ENCODE results near the gene FBXO10.
"Not testable (repeated sequence)": the region's sequence is repeated elsewhere in the genome, so short reads cannot be mapped to it uniquely, and the experiment has no call there.

Gene FBXO10

DNA sequence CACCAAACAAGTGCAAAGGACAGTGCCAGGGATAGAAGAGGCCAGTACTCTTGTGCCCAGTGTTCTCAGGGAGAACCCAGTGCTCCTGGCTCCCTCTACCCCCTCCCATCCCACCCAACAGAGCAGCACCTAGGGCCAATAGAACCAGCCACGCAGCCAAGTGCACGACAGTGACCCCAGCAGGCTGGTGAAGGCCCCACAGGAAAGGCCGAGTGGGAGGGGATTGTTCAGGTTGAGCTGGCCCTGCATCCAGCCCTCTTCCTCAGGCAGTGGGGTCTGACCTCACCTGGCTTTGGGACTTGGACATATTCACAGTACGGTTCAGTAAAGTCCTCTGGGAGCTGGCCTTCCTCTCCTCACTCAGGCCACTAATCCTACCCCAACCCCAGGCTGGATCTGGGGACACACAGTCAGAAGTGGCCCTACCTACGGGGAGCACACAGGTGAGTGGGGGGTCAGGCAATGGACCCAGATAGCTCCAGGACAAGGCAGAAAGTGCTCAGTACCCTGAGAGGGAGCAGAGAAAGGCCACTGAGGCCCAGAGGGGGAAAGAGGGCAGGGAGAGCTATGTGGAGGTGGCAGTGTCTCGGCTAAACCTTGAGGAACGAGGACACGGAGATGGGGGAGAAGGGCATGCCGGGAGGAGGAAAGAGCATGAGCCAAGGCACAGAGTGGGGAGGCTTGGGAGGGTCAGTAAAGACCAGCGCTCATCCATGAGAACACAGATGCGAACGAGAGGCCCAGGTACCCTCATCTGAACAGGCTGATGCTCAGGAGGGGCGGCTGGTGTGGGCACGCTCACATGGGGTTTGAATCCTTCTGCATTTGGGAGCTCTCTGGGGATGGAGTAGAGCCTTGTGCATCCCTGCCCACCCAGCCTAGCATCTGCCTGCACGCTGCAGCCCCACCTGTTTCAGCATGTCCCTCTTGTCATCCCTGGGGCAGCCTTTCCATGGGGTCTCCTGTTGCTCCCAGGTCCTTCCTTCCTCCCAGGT is 64.9 kb downstream of the FBXO10 start:
- no peak for DNase-seq

- not testable (repeated sequence) for DNase-seq
Measured at GRCh38 chr9:37510053-37510452, 66.1 kb downstream of the FBXO10 start.

DNA sequence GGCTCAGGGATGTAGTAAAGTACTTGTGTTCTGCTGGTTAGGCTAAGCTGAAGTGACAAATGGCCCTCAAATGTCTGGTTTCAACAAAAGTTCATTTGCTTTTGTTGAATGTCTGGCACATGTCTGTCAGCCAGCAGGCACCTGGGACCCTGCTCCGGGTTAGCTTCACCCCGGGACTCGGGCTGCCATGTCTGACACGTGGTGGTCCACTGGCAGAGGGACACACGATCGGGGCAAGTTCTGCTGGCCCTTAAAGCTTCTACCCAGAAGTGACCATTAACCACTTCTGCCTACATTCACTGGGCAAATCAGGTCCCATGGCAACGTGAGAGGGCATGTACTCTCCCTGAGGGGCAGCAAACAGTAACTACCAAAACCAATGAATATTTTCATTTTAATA is 66.6 kb downstream of the FBXO10 start:
- no peak for DNase-seq

- DNase-seq: no peak
Measured at GRCh38 chr9:37508834-37509206, 67.4 kb downstream of the FBXO10 start.

DNA sequence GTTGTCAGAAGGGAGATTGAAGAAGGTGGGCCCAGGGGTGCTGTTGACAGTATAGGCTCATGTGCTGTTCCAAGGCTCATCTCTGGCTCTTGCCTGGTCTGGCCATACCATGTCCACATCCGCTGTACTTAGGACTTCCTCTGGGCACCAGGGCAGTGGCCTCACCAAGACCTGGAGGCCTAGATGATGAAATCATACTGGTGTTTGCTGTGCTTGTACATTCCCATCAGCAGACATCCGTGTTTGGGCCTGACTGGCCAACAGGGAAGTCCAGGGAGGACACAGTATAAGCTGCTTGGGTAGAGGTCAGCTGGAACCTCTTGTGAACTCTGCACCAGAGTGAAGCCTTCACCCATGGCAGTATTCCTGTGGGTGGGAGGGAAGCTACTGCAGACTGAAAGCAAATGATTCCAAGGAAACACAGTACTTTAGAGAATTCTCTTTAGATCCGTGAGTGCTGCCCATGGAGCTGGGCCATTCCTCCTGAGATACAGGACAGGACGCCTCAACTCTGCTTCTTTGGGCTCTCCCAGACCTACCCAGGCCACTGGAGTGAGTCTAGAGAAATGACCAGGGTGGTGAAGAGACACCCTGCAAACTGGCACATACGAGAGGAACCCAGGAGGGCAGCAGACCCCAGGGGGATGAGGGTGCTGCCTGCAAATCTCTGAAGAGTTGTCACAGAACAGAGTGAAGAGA is 67.9 kb downstream of the FBXO10 start:
- DNase-seq: no peak

GRCh38 chr9:37507566-37508134 is 68.5 kb downstream of the FBXO10 start:
- DNase-seq: no peak

GRCh38 chr9:37504605-37505004 is 71.6 kb downstream of the FBXO10 start:
- no peak for DNase-seq

DNA sequence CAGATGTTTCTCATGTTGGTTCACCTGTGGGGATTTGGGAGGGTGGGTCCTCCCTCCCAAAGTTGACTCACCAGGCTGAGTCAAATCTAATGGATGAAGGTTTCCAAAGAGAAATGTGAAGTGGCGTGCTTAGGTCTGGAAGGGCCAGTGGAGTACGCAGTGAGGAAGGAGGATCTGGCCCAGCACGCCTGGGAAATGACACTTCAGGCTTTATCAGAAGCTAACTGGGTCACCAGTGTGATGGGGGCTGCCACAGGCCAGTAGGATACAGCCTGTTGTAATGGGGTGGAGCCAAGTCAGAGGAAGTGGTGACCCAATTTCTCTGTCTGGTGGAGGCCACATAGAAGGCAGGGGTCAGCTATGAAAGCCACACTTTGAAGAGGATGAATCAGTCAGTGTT is 72.4 kb downstream of the FBXO10 start:
- DNase-seq: no peak

- no peak for DNase-seq
Measured at GRCh38 chr9:37501957-37502596, 74.1 kb downstream of the FBXO10 start.

DNA sequence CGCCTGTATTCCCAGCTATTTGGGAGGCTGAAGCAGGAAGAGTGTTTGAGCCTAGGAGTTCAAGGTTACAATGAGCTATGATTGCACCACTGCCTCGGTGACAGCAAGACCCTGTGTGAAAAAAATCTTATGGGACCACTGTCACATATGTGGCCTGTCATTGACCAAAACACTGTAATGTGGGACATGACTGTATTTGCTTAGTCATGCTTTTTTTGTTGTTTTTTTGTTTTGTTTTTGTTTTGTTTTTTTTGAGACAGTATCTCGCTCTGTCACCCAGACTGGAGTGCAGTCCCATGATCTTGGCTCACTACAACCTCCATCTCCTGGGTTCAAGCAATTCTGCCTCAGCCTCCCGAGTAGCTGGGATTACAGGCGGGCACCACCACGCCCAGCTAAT is 76.9 kb downstream of the FBXO10 start:
- no peak for DNase-seq

DNA sequence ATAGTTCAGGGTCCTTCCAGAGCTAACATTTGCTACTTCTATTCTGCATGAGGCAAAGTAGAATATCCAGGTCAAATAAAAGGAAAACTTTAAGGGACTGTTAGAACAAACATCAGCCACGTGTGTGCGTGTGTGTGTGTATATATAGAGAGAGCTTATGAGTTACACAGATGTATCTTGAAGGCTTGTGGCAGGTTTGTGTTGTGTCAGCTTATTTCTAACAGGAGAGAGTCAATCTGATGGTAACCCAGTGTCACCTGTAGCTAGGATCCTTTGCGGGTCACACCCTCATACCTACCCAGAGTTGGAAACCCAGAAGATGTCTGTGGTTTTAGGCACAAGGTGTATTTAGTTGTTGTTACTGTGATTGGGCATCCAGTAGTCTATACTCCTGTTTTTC is 77.7 kb downstream of the FBXO10 start:
- DNase-seq: no peak

DNA sequence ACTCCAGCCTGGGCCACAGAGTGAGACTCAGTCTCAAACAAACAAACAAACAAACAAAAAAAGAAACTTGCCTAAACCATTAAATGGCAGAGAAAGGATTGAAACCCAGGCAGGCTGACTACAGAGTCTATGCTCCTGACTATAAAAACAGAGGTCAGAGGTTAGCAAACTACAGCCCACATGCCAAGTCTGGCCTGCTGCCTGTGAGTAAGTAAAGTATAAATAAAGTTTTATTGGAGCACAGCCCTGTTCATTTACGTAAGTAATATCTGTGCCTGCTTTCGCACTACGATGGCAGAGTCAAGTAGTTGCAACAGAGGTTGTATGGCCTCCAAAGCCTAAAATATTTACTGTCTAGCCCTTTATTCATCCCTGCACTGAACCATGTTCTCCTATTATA is 78.9 kb downstream of the FBXO10 start:
- no peak for DNase-seq

- no peak for DNase-seq
Measured at GRCh38 chr9:37496020-37496419, 80.2 kb downstream of the FBXO10 start.

DNA sequence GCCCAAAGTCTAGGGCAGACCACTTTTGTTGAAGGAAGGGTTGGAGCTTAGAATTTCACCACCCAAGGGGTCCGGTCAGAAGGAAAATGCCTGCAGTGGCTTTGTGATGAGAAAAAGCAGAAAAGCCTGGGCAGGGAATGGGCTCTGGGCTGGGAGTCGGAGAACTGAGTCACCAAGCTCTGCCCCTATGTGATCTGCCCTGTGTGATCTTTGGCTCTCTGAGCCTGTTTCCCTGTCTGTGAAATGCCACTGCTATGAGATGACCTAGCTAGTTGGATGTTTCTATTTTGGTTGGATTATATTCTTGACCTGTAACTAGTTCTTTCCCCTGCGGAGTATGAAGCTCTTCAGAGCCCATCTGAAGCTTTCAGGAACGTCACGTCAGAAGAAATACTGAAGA is 80.6 kb downstream of the FBXO10 start:
- no peak for DNase-seq

GRCh38 chr9:37491939-37492338 is 84.2 kb downstream of the FBXO10 start:
- DNase-seq: no peak

DNA sequence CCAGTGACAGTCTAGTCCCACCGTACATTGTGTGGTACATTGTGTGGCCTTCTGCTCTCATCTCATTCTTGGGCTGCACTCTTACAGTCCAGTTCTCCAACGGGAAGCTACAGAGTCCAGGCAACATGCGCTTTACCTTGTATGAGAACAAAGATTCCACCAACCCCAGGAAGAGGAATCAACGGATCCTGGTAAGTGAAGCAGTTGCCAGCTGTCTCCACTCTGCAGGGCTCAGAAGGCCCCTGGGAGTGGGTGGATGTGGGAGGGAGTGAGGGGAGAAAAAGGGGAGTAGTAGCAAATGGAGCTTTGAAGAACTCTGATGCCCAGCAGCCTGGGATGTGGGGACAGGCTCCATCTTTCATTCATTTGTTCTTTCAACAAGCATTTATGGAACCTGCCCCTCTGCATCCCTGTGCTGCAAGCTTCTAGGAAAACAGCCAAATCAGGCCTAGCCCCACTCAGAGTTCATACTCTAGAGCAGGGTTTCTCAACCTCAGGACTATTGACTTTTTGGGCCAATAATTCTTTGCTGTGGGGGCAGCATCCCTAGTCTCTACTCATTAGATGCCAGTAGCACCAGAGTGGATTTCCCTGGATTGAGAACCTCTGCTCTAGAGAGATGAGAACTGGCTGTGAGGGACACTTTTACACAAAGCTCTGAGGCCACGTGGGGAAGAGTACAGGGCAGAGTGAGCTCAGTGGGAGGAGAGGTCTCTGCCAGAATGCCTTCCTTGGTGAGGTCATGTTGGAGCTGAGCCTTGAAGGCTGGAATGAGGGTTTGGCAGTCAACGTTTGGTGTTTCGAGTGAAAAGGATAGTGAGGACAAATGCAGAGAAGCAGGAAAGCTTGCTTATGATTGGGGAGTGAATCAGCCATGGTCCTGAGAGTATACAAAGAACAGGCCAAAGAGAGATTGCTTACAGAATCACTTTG is 89.3 kb downstream of the FBXO10 start:
- DNase-seq: no peak

DNA sequence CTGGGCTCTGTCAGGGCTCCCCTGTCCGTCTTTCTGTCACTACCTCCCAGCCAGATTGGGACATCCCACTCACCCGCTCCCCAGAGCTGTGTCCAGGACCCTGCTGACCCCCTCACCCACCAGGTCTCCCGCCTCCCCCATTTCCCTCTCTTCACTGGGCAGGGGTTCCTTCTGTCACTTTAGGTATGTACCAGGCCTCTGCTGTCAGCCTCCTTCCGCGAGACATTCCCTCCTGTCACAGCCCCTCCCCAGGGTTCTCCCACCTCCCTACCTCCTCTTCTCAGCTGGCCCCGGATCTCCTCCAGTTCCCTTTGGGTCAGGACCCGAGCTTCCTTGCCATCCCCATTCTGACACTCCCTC is 89.9 kb downstream of the FBXO10 start:
- DNase-seq: peak in 1 of 2 experiments; percentile 23

GRCh38 chr9:37485389-37486255 is 90.6 kb downstream of the FBXO10 start, which contains the start of gene POLR1E:
POLR1E (plus strand) TSS chr9:37485948; CDS start chr9:37486048, 100 bp downstream.
- peak; percentile 87 to 89 for DNase-seq

DNA sequence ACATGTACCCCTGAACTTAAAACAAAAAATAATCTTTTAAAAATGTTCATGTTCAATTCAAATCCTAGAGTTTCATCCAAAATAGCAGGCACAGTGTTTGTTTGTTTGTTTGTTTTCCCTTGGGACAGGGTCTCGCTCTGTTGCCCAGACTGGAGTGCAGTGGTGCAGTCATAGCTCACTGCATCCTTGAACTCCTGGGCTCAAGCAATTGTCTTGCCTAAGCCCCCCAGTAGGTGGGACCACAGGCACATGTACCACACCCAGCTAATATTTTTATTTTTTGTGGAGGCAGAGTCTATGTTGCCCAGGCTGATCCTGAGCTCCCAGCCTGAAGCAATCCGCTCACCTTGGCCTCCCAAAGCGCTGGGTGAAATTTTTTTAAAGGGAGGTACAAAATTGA is 95.4 kb downstream of the FBXO10 start:
- DNase-seq: peak in 1 of 2 experiments; percentile 4

- DNase-seq: not testable (repeated sequence)
Measured at GRCh38 chr9:37477987-37478619, 98.1 kb downstream of the FBXO10 start.
